GM12891 (cell line): ENCODE data around the gene AHCYL1.
"Not testable (repeated sequence)": the region's sequence is repeated elsewhere in the genome, so short reads cannot be mapped to it uniquely, and the experiment has no call there.

ENCODE experiments used
- POLR2A ChIP-seq: IDR thresholded peaks from 2 replicates; pipeline ENCODE4 v1.6.1; 2011; ENCODE audit warnings: low read depth, low read length, control low read depth
- POLR2AphosphoS5 ChIP-seq: IDR thresholded peaks from 2 replicates; pipeline ENCODE4 v1.6.1; 2011; ENCODE audit warnings: low read depth, low read length, control low read depth
- SPI1 ChIP-seq: IDR thresholded peaks from 2 replicates; pipeline ENCODE4 v1.6.1; 2011; ENCODE audit warnings: low read depth, low read length, control low read depth
- TAF1 ChIP-seq: IDR thresholded peaks from 2 replicates; pipeline ENCODE4 v1.6.1; 2011; ENCODE audit warnings: low read depth, low read length, control low read depth

DNA sequence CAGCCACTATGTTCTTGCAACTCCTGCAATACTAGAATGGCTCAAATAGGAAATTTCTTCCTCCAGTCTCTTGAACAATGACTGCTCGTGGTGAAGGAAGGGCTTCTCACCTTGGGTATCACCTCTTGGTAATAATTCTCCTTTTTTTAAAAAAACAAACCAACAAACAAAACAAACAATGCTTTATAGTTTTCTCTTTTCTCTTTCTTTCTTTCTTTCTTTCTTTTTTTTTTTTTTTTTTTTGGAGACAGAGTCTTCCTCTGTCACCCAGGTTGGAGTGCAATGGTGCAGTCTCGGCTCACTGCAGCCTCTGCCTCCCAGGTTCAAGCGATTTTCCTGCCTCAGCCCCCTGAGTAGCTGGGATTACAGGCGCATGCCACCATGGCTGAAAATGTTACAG lies 46.1 kb downstream of the AHCYL1 start:
- TF ChIP-seq POLR2AphosphoS5, POLR2A, TAF1, SPI1: not testable (repeated sequence)
